Measurements from ENCODE around the gene DIO3. TPM values are rescaled to one million over a fixed set of nuclear protein-coding genes. Genes with fewer than 3 reads are reported as not detected.

The DIO3 gene
- total and polyA plus RNA-seq, 8 donors, result 0.12 to 2.1 (median 0.79) TPM

GRCh38 chr14:101540481-101541462, 20.5 kb upstream of the DIO3 start:
- Histone ChIP-seq H3K27ac (no peak overlapping the region), H3K4me3 (no peak overlapping the region), H3K27me3 (no peaks in the 10 kb centered on the region), H3K36me3 (no peaks in the 10 kb centered on the region), H3K4me1 (no peaks in the 10 kb centered on the region), H3K9me3 (no peaks in the 10 kb centered on the region)
- TF ChIP-seq CTCF (IDR thresholded peaks at IDR 0.05), result no peak
- no peak for FAIRE-seq
- WGBS, 2 donors, result 89 to 90% methylated on average over 21 to 22 of the region's 22 CpGs
- DNase-seq, result no peak
- intact Hi-C loops (cut with DNase I), result no loop called here
- ATAC-seq, result no peak

- H3K27me3 ChIP-seq, result no peaks in the 10 kb centered on the region
- FAIRE-seq, result no peak
- no peak for DNase-seq
- intact Hi-C loops (cut with DNase I), result no loop called here
- no peaks in the 10 kb centered on the region for H3K4me1 ChIP-seq
- no peak overlapping the region for H3K27ac ChIP-seq
- no peak for TF ChIP-seq CTCF (IDR thresholded peaks at IDR 0.05)
- 75 to 86% methylated on average over 9 of the region's 9 CpGs for WGBS, 2 donors
- no peak overlapping the region for H3K4me3 ChIP-seq
- H3K9me3 ChIP-seq, result no peaks in the 10 kb centered on the region
- ATAC-seq, result no peak
- no peaks in the 10 kb centered on the region for H3K36me3 ChIP-seq
Observed at GRCh38 chr14:101542391-101542790, 18.9 kb upstream of the DIO3 start.

DNA sequence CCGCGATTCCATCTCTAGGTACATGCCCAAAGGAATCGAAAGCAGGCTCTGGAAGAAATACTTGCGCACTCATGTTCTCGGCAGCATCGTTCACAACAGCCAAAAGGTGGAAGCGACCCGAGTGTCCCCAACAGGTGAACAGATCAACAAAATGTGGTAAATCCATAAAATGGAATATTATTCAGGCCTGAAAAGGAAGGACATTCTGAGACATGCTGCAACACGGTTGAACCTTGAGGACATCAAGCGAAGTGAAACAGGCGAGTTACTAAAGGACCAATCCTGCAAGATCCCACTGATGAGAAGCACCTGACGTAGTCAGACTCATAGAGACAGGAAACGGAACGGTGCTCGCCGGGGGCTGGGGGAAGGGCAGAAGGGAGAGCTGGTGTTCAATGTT, 17.5 kb upstream of the DIO3 start:
- DNase-seq (no peak), FAIRE-seq (no peak), ATAC-seq (no peak)
- no peaks in the 10 kb centered on the region for H3K36me3 ChIP-seq
- intact Hi-C loops (cut with DNase I), result no loop called here
- no peak overlapping the region for H3K27ac ChIP-seq
- no peaks in the 10 kb centered on the region for H3K27me3 ChIP-seq
- H3K4me3 ChIP-seq, result no peak overlapping the region
- TF ChIP-seq CTCF (IDR thresholded peaks at IDR 0.05), result no peak
- no peaks in the 10 kb centered on the region for H3K4me1 ChIP-seq
- WGBS, 2 donors, result 92 to 96% methylated on average over 16 of the region's 16 CpGs
- no peaks in the 10 kb centered on the region for H3K9me3 ChIP-seq

DNA sequence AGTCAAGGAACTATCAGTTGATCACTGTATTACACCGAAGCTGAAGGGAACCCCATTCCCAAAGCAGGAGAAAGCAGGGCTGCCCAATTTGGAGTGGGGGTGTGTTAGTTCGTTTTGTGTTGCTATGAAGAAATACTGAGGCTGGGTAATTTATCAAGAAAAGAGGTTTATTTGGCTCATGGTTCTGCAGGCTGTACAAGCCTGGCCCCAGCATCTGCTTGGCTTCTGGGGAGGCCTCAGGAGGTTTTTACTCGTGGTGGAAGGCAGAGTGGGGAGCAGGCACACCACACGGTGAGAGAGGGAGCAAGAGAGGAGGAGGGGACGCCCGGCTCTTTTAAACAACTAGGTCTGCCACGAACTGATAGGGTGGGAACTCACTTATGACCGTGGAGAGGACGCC, 16.7 kb upstream of the DIO3 start:
- H3K36me3 ChIP-seq, result no peaks in the 10 kb centered on the region
- H3K9me3 ChIP-seq, result no peaks in the 10 kb centered on the region
- no peaks in the 10 kb centered on the region for H3K27me3 ChIP-seq
- H3K4me1 ChIP-seq, result no peaks in the 10 kb centered on the region
- intact Hi-C loops (cut with DNase I), result no loop called here
- H3K27ac ChIP-seq, result no peak overlapping the region
- WGBS, 2 donors, result 75 to 77% methylated on average over 9 of the region's 9 CpGs
- ATAC-seq, result no peak
- DNase-seq, result peak in 2 of 6 donors; percentile 5 to 13
- no peak for FAIRE-seq
- no peak overlapping the region for H3K4me3 ChIP-seq
- no peak for TF ChIP-seq CTCF (IDR thresholded peaks at IDR 0.05)

GRCh38 chr14:101546706-101547105, 14.6 kb upstream of the DIO3 start:
- 69 to 84% methylated on average over 11 of the region's 11 CpGs for WGBS, 2 donors
- no peak for TF ChIP-seq CTCF (IDR thresholded peaks at IDR 0.05)

More at GRCh38 chr14:101546706-101547105, 14.6 kb upstream of the DIO3 start:
- no peaks in the 10 kb centered on the region for H3K27me3 ChIP-seq
- intact Hi-C loops (cut with DNase I), result no loop called here
- H3K4me1 ChIP-seq, result no peaks in the 10 kb centered on the region
- H3K9me3 ChIP-seq, result no peaks in the 10 kb centered on the region
- no peak overlapping the region for H3K27ac ChIP-seq
- no peaks in the 10 kb centered on the region for H3K36me3 ChIP-seq
- no peak for ATAC-seq
- FAIRE-seq, result no peak
- peak in 2 of 6 donors; percentile 12 to 51 for DNase-seq
- no peak overlapping the region for H3K4me3 ChIP-seq
